ENCODE results near the gene MEF2D. TPM values are rescaled to one million over a fixed set of nuclear protein-coding genes. Genes with fewer than 3 reads are reported as not detected.

Gene MEF2D
- total RNA-seq, result 4.7 and 11.6 TPM in 2 replicates

GRCh38 chr1:156500543-156500792 lies at the start of gene MEF2D:
Gene MEF2D, minus strand, starts transcription at chr1:156500775. Its CDS starts 17,483 bp downstream, at chr1:156483292.

Other genes with a start within 250 kb of the MEF2D start
- gene SMG5, start 217.9 kb downstream of the MEF2D start, total RNA-seq, result 36.6 and 91.6 TPM in 2 replicates
- gene TMEM79, start 216.4 kb downstream of the MEF2D start, total RNA-seq, result 0.81 and 2.1 TPM in 2 replicates
- 36.3 and 43.7 TPM in 2 replicates for gene GLMP, start 205.1 kb downstream of the MEF2D start, total RNA-seq
- 0.19 TPM in 1 of 2 replicates, not detected in the other for gene VHLL, start 201.5 kb downstream of the MEF2D start, total RNA-seq
- 453 and 492 TPM in 2 replicates for gene CCT3, start 162.5 kb downstream of the MEF2D start, total RNA-seq
- 0.32 TPM in 1 of 2 replicates, not detected in the other for gene TSACC, start 162.2 kb downstream of the MEF2D start, total RNA-seq
- gene RHBG, start 131.6 kb downstream of the MEF2D start, total RNA-seq, result not detected in 2 replicates
- gene IQGAP3, start 71.8 kb upstream of the MEF2D start, total RNA-seq, result 17.2 and 21.5 TPM in 2 replicates
- gene TTC24, start 78.9 kb upstream of the MEF2D start, total RNA-seq, result not detected in 2 replicates
- 52.5 and 61.0 TPM in 2 replicates for gene NAXE, start 91.0 kb upstream of the MEF2D start, total RNA-seq
- gene GPATCH4, start 100.7 kb upstream of the MEF2D start, total RNA-seq, result 11.2 and 25.0 TPM in 2 replicates
- not detected in 2 replicates for gene HAPLN2, start 118.6 kb upstream of the MEF2D start, total RNA-seq
- not detected in 2 replicates for gene BCAN, start 141.3 kb upstream of the MEF2D start, total RNA-seq
- gene NES, start 176.6 kb upstream of the MEF2D start, total RNA-seq, result 81.5 and 125 TPM in 2 replicates
- gene CRABP2, start 204.8 kb upstream of the MEF2D start, total RNA-seq, result not detected in 2 replicates
- gene METTL25B, start 227.7 kb upstream of the MEF2D start, total RNA-seq, result 5.7 and 13.2 TPM in 2 replicates
- 4.4 and 9.9 TPM in 2 replicates for gene ISG20L2, start 228.0 kb upstream of the MEF2D start, total RNA-seq
- 38.3 and 49.1 TPM in 2 replicates for gene MRPL24, start 240.3 kb upstream of the MEF2D start, total RNA-seq

Data from bladder microvascular endothelial cell (primary cell).